Activated CD8-positive, alpha-beta memory T cell treated with anti-CD3 and anti-CD28 coated beads for 36 hours (primary cell): Measurements from ENCODE around the gene PAX7. TPM values are rescaled to one million over a fixed set of nuclear protein-coding genes. Genes with fewer than 3 reads are reported as not detected.

Experiments
- CTCF ChIA-PET: fragments of 350-600 bp; sonication (Branson Sonifier 250); formaldehyde crosslinking; loops from one replicate; lab custom pipeline; 2021; ENCODE audit warnings: antibody characterized with exemption; lab: Charles Lee
- POLR2A ChIA-PET: fragments of 350-600 bp; sonication (Branson Sonifier 250); formaldehyde crosslinking; loops from one replicate; lab custom pipeline; 2021; ENCODE audit warnings: antibody characterized with exemption; lab: Charles Lee
- total RNA-seq, 2 experiments: library from RNA; stranded (reverse); gene quantifications; one replicate each; pipeline ENCODE4 v1.2.3, GENCODE V29; 2021

Gene PAX7
- total RNA-seq, 2 experiments from 2014 or later, result not detected

- CTCF ChIA-PET, result no interaction called here
- POLR2A ChIA-PET, result no interaction called here
Observed at GRCh38 chr1:18716785-18717678, 86.4 kb downstream of the PAX7 start.

- ChIA-PET POLR2A (no interaction called here), CTCF (no interaction called here)
Observed at GRCh38 chr1:18719786-18720451, 89.3 kb downstream of the PAX7 start.

- CTCF ChIA-PET, result no interaction called here
- POLR2A ChIA-PET, result no interaction called here
Observed at GRCh38 chr1:18721041-18721440, 90.4 kb downstream of the PAX7 start.

GRCh38 chr1:18721776-18722175 lies 91.1 kb downstream of the PAX7 start:
- ChIA-PET POLR2A (no interaction called here), CTCF (no interaction called here)

- ChIA-PET CTCF (no interaction called here), POLR2A (no interaction called here)
Observed at GRCh38 chr1:18722270-18722669, 91.6 kb downstream of the PAX7 start.

GRCh38 chr1:18723206-18723605 lies 92.6 kb downstream of the PAX7 start:
- POLR2A ChIA-PET, result no interaction called here
- CTCF ChIA-PET, result no interaction called here

- ChIA-PET CTCF (no interaction called here), POLR2A (no interaction called here)
Observed at GRCh38 chr1:18723701-18724411, 93.2 kb downstream of the PAX7 start.

- CTCF ChIA-PET, result no interaction called here
- POLR2A ChIA-PET, result no interaction called here
Observed at GRCh38 chr1:18724801-18725200, 94.2 kb downstream of the PAX7 start.

GRCh38 chr1:18725231-18725895 lies 94.7 kb downstream of the PAX7 start:
- POLR2A ChIA-PET, result no interaction called here
- CTCF ChIA-PET, result no interaction called here

- CTCF ChIA-PET, result no interaction called here
- POLR2A ChIA-PET, result no interaction called here
Observed at GRCh38 chr1:18726368-18726767, 95.7 kb downstream of the PAX7 start.

- ChIA-PET POLR2A (no interaction called here), CTCF (interaction anchor here (0.9 kb wide), 1 partner anchor 22 kb away, joined by 3 read pairs; no protein-coding TSS in a partner anchor)
Observed at GRCh38 chr1:18727956-18728355, 97.3 kb downstream of the PAX7 start.

- CTCF ChIA-PET, result no interaction called here
- POLR2A ChIA-PET, result no interaction called here
Observed at GRCh38 chr1:18730321-18730720, 99.7 kb downstream of the PAX7 start.

GRCh38 chr1:18731148-18731547 lies 100.5 kb downstream of the PAX7 start:
- ChIA-PET POLR2A (no interaction called here), CTCF (no interaction called here)

- ChIA-PET POLR2A (no interaction called here), CTCF (no interaction called here)
Observed at GRCh38 chr1:18731591-18732235, 101.1 kb downstream of the PAX7 start.

GRCh38 chr1:18732686-18733085 lies 102.0 kb downstream of the PAX7 start:
- POLR2A ChIA-PET, result no interaction called here
- CTCF ChIA-PET, result no interaction called here

- CTCF ChIA-PET, result no interaction called here
- POLR2A ChIA-PET, result no interaction called here
Observed at GRCh38 chr1:18734001-18734400, 103.4 kb downstream of the PAX7 start.

GRCh38 chr1:18734461-18735223 lies 104.0 kb downstream of the PAX7 start:
- POLR2A ChIA-PET, result no interaction called here
- CTCF ChIA-PET, result no interaction called here

GRCh38 chr1:18735224-18735997 lies 104.8 kb downstream of the PAX7 start:
- POLR2A ChIA-PET, result no interaction called here

More at GRCh38 chr1:18735224-18735997, 104.8 kb downstream of the PAX7 start:
- CTCF ChIA-PET, result no interaction called here
